NCI-H524 (cell line): ENCODE data around the gene S100A4.

Source experiments
- DNase-seq, 2 experiments: peaks; one replicate each; lab custom pipeline; 2025; lab: John Stamatoyannopoulos, UW

Gene S100A4

GRCh38 chr1:153507926-153508583 is 37.6 kb downstream of the S100A4 start:
- DNase-seq: no peak

GRCh38 chr1:153506831-153507413 is 38.7 kb downstream of the S100A4 start:
- DNase-seq: no peak

GRCh38 chr1:153506386-153506785 is 39.2 kb downstream of the S100A4 start:
- DNase-seq: no peak

- no peak for DNase-seq
Measured at GRCh38 chr1:153505576-153505975, 40.0 kb downstream of the S100A4 start.

- peak; percentile 29 to 80 for DNase-seq
Measured at GRCh38 chr1:153503766-153504165, 41.8 kb downstream of the S100A4 start.

- no peak for DNase-seq
Measured at GRCh38 chr1:153498746-153499145, 46.9 kb downstream of the S100A4 start.

- no peak for DNase-seq
Measured at GRCh38 chr1:153495536-153495935, 50.1 kb downstream of the S100A4 start.

GRCh38 chr1:153494976-153495535 is 50.5 kb downstream of the S100A4 start:
- peak; percentile 48 to 70 for DNase-seq
